Renal cortex interstitium (tissue), 11 donors: ENCODE results near the gene DBNDD1. TPM values are rescaled to one million over a fixed set of nuclear protein-coding genes. Genes with fewer than 3 reads are reported as not detected.
A peak's percentile ranks its signal among the peaks of the same experiment; 100 is the strongest.

Experiments used
- DNase-seq, 11 donors: peaks; one replicate each; pipeline ENCODE4 v3.0.0-alpha.2; 2013; ENCODE audit warnings: low read depth in 9 of 11, low spot score in 4 of 11; ENCODE audit errors: extremely low read depth in 1 of 11
- polyA plus RNA-seq, 3 donors: library from polyadenylated mRNA; unstranded; fragments of 120-200 nt; gene quantifications; one replicate each; pipeline ENCODE4 v1.2.1, GENCODE V29; 2013; ENCODE audit not compliant: insufficient read length in 3 of 3

DBNDD1 gene
- polyA plus RNA-seq, 3 donors, result 9.2 to 14.7 (median 13.0) TPM

DNA sequence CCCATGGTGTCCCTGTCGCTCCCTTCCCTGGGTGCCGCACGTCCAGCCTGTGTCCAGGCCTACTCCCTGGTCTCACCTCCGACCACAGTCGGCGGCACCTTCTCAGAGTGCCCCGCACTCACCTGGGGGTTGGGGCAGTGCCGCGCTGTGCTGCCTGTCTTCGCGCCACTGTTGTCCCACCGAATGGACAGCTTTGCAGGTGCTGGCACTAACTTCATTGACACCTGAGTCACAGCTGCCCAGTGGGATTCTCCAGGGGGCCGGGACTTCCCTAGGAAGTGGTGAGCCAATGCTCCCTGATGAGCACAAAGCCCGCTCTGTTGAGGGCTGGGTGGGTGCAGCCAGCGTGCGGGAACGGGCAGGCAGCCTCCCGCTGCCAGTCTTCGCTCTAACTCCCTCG, 24.3 kb upstream of the DBNDD1 start:
- no peak for DNase-seq

DNA sequence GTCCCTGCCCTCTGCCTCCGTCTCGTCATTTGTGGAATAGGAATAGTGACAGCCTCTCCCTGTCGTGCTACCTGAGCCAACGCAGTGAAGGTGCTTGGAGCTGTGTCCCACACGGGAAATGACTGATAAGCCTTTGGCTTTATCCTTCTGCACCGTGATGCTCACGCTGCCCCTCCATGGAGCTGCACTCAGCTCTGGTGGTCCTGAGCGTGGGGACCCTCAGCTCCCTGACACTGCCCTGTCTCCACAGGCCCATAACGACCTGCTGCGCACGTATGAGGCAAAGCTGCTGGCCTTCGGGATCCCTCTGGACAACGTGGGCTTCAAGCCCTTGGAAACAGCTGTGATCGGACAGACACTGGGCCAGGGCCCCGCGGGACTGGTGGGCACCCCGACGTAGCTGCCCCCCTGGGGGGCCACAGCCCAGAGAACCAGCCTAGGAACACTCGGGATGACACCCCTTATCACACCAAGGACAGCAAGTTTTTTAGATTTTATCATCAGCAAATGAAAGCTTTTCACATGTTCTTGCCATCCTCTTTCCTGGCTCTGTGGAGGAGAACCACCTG, 23.8 kb upstream of the DBNDD1 start:
- no peak for DNase-seq

DNA sequence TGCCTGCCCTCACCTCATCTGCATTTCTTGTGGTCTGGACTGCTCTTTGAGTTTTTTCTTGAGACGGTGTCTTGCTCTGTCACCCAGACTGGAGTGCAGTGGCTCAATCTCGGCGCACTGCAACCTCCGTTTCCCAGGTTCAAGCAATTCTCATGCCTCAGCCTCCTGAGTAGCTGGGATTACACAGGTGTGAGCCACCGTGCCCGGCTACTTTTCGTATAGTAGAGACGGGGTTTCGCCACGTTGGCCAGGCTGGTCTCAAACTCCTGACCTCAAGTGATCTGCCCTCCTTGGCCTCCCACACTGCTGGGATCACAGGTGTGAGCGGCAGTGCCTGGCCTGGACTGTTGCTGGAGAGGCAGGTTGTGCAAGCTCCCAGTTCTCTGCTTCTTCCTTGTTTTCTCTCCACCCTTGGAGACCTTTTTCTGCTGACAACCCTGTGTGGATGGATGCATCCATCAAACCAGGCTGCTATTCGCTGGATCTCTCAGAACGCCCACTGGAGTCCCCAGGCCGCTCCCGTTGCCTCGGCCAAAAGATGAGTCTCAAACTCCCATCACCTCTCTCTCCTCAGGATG, 22.7 kb upstream of the DBNDD1 start:
- DNase-seq, result no peak

DNA sequence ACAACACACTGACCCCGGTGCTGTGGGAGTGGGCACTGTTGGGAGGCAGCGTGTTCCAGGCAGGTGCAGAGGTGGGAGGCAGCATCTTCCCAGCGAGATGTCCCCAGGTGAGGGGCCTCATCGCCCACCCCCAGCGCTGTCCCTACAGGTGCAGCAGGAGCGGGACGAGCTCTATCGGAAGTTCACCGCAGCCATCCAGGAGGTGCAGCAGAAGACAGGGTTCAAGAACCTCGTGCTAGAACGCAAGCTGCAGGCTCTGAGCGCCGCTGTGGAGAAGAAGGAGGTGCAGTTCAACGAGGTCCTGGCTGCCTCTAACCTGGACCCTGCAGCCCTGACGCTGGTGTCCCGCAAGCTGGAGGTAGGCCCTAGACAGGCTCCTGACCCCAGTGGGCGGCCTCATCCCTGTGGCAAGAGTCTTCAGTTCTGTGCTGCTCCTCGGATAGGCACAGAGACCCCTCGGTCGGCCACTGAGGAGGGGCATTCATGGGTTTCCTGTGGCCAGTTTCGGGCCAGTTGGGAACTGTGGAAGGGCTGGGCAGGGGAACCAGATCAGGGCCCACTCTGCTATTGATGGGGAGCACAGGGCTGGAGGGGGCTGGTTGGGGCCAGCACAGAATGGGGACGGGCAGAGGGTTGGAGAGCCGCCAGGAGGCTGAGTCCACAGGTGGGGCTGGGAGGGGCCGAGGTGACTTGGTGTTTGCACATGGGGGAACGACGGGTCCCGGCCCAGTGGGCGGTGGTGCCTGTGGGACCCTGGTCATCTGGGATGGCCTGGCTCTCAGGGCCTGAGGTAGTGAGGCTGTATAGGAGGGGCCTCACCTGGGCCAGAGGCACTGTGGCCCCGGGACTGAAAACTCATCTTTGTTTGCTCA, 21.1 kb upstream of the DBNDD1 start:
- DNase-seq, result no peak

DNA sequence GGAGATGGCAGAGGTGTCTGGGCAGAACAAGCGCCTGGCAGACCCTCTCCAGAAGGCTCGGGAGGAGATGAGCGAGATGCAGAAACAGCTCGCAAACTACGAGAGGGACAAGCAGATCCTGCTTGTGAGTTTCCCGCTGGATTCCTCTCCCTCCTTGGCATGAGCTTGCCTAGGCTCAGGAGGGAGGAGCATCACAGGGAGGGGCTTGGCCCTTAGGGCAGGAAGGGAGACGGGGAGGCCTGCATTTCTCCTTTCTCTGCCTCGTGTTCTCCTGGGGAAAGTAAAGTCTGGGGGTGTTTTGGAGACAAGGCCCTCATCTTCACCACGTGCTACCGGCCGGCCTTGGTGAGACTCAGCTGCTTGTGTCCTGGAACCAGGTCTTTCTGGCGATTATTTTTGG, 18.0 kb upstream of the DBNDD1 start:
- no peak for DNase-seq

DNA sequence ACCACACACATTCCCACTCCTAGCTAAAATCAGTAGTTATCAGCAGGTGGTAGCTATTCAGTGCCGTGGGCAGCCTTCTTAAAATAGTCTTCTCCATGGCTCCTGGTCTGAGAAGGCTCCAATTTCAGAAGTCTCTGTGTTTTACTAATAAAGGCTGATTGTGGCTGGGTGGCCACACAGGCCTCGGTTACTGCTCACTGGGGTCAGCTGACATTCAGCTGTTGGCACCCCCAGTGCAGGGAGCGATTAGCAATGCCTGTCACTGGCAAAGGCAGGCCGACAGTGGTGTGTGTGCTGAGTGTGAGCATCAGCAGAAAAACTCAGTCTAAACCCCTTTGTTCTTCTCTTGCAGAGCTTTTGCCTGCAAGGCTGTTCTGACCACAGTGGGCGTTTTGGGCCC, 16.6 kb upstream of the DBNDD1 start:
- DNase-seq, result no peak

DNA sequence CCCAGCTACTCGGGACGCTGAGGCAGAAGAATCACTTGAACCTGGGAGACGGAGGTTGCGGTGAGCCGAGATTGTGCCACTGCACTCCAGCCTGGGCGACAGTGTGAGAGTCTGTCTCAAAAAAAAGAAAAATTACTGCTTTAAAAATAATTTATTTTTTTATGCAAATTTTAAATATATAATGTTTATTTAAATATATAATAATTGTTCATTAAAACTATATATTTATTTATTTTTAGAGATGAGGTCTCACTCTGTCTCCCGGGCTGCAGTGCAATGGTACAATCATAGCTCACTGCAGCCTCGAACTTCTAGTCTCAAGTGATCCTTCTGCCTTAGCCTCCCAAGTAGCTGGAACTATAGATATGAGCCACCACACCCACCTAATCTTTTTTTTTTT, 15.2 kb upstream of the DBNDD1 start:
- no peak for DNase-seq

DNA sequence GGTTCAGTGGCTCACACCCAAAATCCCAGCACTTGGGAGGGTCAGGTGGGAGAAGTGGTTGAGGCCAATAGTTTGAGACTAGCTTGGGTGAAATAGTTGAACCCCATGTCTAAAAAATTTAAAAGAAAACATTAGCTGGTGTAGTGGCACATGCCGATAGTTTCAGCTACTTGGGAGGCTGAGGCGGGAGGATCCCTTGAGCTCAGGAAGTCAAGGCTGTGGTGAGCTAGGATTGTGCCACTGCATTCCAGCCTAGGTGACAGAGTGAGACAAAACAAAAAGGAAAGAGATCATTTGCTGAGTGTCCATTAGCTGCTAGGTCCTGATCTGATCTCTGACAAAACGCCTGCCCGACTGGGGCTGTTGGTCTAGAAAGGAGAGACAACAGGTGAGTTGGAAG, 14.1 kb upstream of the DBNDD1 start:
- DNase-seq, result no peak

DNA sequence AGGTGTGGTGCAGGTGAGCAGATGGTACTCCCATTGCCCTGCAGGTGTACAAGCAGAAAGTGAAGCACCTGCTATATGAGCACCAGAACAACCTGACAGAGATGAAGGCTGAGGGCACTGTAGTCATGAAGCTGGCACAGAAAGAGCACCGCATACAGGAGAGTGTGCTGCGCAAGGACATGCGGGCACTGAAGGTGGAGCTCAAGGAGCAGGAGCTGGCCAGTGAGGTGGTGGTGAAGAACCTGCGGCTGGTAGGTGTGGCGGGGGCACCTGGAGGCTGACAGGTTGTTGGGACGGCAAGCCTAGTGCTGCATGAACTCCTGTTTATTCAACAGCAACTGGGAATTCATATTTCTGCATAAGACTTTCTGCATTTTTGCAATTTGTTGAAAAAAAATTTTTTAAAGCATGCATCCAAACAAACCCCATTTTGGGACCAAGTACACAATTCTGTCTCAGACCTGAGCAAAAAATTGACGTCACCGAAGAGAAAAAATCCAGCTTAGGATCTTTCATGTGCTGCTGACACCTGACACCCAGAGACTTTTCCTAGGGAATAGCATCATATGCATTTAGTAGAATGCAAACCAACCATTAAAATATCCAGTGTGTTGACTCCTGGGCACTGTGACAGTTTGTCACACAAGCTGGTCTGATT, 13.5 kb upstream of the DBNDD1 start:
- DNase-seq, result no peak

DNA sequence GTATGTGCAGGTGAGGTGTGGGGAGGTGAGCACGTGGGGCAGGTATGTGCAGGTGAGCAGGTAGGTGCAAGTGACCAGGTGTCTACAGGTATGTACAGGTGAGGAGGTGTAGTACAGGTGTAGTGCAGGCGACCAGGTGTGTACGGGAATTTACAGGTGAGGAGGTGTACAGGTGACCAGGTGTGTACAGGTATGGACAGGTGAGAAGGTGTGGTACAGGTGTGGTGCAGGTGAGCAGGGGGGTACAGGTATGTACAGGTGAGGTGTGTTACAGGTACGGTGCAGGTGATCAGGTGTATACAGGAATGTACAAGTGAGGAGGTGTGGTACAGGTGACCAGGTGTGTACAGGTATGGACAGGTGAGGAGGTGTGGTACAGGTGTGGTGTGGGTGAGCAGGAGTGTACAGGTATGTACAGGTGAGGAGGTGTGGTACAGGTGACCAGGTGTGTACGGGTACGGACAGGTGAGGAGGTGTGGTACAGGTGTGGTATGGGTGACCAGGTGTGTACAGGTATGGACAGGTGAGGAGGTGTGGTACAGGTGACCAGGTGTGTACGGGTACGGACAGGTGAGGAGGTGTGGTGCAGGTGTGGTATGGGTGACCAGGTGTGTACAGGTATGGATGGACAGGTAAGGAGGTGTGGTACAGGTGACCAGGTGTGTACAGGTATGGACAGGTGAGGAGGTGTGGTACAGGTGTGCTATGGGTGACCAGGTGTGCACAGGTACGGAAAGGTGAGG, 12.8 kb upstream of the DBNDD1 start:
- DNase-seq, result no peak

DNA sequence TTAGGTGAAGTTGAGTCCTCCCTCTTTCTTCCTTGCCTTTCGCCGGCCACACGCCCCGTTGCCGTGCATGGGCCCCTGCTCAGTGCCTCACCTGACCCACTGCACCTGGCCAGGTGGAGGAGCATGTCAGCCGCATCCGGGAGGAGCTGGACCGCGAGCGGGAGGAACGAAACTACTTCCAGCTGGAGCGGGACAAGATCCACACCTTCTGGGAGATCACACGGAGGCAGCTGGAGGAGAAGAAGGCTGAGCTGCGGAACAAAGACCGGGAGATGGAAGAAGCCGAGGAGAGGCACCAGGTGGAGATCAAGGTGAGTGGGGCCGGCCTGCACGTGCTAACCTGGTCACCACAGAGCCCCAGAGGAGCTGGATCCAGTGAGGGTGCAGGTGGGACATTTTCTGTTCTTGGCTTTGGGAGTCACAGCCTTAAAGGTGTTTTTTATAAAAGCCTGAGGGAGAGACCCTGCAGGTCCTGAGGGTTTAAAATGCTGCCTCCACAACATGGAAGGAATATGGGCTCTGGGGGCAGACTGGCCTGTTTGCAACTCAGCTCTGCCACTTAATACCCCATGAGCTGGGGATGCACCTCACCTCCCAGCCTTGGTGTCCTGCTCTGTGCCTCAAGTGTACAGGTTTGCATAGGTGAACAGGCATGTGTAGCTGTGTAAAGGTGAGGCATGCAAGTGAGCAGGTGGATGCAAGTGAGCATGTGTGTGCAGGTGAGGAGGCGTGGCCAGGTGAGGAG, 12.1 kb upstream of the DBNDD1 start:
- no peak for DNase-seq

DNA sequence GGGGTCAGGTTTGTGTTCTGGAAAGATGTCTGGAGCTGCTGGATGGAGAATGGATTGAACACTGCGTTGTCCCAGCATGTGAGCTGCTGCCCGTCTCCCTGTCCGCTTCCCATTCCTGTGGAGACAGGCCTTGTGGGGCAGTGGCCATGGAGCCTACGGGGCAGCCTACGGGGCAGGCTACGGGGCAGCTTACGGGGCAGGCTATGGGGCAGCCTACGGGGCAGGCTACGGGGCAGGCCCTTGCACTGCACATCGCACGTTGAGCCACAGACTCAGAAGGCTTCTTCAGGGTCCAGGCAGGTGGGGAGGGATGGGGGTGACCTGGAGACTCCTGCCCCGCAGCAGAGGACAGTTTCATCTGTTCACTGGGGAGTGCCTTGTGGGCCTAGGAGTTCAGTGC, 9.7 kb upstream of the DBNDD1 start:
- no peak for DNase-seq

DNA sequence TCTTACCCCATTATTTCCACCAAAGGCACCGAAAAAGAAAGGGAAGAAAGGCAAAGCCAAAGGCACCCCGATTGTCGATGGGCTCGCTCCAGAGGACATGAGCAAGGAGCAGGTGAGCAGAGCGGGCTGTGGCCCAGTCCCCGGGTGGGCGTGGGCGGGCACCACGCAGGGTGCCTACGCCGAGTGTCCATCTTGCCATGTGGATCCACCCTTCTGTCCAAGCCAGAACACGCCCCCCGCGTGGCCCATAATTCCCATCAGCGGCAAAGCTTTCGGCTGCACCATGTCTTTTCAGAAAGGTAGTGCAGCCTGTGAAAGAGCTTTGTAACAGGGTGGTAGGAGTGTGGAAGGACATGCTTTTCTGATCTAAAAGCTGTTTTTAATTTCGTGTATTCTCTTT, 8.4 kb upstream of the DBNDD1 start:
- no peak for DNase-seq

DNA sequence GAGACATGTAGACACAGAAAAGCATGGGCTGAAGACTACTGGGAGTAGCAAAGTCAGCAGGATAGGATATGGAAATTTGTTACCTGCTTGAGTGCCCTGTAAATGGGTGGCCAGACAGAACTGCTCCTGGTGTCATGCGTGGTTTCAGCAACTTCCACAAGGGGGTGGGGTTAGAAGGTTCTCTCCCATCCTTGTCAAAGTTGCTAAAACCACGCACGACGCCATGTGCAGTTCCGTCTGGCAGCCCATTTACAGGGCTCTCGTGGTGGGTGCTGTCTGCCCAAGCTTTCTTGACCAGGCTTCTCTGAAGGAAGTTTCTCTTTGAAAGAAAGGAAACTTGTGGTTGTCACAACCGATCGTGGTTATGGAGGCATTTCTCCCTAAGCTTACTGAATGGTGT, 6.9 kb upstream of the DBNDD1 start:
- DNase-seq, result no peak

DNA sequence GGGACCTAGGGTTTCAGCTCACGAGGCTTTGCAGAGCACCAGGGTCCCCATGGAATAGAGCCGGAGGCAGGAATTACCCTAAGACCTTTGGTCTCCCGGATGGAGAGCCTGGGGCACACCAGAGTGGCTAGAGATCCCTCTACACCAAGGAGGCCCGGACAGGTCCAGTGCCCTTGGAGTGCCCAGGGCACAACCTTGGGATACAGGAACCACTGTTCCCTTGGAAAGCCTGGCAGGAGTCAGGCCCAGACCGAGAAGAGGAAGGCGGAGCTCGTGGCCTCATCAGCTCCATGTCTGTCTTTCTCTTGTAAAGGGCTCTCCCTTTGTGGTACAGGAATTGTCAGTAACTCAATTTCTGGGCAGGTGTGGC, 3.8 kb upstream of the DBNDD1 start:
- no peak for DNase-seq

DNA sequence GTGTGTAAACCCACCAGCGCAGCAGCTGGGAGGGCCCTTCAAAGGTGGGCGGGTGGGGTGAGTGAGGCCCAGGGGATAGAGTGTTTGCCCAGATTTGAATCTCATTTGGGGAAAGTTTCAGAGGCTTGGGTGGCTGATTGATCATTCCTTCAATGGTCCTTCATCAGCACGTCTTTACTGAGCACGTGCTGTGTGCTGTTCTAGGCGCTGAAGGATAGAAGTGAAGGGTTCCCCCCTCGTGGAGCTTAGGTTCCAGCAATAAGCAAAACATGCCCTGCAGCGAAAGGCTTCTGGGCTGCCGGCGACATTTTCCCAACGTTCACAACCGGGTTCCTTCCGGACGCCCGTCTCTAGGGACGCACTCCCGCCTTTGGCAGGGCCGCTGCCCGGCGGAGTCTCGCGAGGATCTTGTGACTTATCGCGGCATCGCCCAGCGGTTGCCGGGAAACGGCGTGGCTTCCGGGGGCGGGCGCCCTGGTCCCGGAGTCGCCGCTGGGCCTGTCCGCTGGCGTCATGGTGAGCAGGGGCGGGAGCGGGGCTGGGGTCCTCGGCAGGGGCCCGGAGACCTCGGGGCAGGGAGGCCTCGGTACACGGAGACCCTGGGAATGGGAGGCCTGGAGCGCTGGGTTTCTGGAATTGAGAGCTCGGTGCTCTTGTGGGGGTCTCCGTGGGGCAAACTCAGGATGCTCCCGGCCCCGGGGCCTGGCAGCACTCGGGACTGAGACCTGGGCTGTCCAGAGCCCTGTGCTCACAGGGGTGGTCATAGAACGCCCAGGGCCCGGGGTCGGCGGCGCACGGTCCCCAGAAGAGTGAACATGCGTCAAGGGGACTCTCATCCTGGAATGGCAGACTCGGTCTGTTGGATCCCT, 3.2 kb upstream of the DBNDD1 start:
- peak; percentile 76 to 92 (median 88) for DNase-seq

DNA sequence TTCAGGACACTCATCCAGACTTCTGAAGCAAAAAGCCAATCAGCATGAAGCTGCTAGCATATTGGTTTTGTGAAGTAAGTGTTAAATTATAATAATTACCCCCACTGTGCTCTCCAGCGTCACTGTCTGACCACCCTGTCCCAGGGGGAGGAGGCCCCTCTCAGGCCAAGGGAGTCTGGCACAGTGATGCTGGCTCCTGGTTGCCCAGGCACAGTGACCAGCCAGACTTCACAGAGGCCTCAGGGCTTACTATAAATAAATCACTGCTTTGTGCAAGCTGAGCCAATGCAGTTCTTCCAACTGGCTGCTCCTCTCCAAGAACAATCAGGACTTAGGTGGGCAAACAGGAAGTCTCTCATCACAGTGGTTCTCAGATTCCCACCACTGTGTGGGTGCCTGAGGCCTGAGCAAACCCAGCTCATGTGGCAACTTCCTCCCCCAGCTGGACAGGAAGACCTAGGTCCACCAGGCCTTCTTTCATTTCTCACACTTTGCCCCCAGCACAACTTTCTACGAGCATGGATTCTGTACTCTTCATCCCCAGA, 1.7 kb upstream of the DBNDD1 start:
- no peak for DNase-seq
